Esophagus squamous epithelium (tissue), 4 donors: ENCODE data around the gene CCNDBP1.

Experiments used
- CTCF ChIP-seq, 6 experiments: fragments of 450-650 bp in 4 of 6; fragments of 200-600 bp in 2 of 6; sonication (generic) in 2 of 6; IDR thresholded peaks; one replicate each; pipeline ENCODE4 v1.5.1; 2016 to 2019; ENCODE audit warnings: antibody characterized with exemption in 6 of 6, mild to moderate bottlenecking in 4 of 6, moderate library complexity in 4 of 6
- POLR2A ChIP-seq, 4 donors: fragments of 450-650 bp; IDR thresholded peaks; one replicate each; pipeline ENCODE4 v1.6.1; 2017; ENCODE audit warnings: antibody characterized with exemption in 4 of 4, mild to moderate bottlenecking in 4 of 4, moderate library complexity in 3 of 4

- TF ChIP-seq CTCF (IDR thresholded peaks at IDR 0.05) = no peak
- TF ChIP-seq POLR2A (IDR thresholded peaks at IDR 0.05) = no peak
These were observed 9.6 kb downstream of the CCNDBP1 start for GRCh38 chr15:43194795-43195194.
